ENCODE results near the gene SHC1. TPM values are rescaled to one million over a fixed set of nuclear protein-coding genes. Genes with fewer than 3 reads are reported as not detected.
"Not testable (repeated sequence)": the region's sequence is repeated elsewhere in the genome, so short reads cannot be mapped to it uniquely, and the experiment has no call there.

Gene SHC1
- total RNA-seq, 2 donors from 2014 or later = 95.3 to 108 TPM

DNA sequence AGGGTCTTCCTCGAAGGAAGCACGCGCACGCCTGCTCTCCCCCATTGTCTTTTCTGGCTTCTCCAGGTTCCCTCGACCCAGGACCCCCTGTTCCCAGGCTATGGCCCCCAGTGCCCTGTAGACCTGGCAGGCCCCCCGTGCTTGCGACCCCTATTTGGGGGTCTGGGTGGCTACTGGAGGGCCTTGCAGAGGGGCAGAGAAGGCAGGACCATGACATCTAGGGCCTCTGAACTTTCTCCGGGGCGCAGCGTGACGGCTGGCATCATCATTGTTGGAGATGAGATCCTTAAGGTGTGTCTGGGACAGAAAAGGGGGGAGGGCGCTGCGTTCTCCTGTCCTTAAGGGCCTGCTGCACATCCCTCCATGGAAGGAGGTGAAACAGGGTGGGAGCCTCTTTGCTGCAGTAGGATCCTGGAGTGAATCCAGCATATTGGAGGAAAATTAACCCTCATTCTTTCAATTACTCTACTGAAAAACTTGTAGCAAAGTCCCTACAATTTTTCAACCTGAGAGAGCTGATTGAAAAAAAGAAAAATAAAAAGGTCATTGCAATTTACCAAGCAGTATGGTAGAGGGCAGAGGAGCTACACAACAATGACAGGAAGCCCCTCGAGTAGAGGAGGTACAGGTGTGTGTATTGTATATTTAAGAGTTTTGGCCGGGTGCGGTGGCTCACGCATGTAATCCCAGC is 13.4 kb upstream of the SHC1 start:
- ATAC-seq = peak; percentile 15
- DNase-seq = no peak
- intact Hi-C loops (cut with DNase I, micrococcal nuclease) = no loop called here

DNA sequence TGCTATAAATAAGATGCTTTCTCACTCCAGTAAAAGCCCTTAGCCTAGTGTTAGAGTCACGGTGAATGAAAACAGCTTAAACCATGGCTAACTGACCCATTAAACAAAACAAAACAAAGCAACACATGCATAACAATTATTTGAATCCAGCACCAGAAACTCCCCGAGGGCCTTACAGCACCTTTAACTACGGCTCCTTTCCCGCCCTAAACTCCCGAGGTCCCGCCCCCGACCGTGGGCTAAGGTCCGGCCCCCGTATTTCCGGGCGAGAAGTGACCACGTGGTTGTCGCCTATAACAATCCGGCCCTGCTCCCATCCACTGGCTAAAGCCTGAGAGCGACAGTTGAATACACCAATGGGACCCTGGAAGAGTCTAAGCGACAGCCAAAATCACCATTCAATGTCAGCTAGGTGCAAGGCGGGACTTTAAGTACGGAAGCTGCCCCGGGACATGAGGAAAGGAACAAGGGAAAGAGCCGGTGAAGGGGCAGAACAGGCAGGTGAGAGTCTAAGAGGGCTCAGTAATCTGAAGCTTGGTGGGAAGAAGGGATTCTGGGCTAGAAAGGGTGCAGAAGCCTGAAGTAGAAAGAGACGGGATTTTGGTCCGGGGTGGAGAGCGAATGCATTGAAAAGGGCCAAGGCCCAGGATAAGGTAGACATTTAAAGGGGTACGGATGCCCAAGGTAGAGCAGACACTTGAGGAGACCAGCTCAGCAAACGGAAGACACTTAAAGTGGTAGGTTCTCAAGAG is 12.5 kb upstream of the SHC1 start, which contains the start of gene FLAD1:
TSS of gene FLAD1 (plus strand) at position 448 of the 752 bp plus-strand sequence. CDS start 351 bp downstream, outside the sequence.
- peak; percentile 95 to 98 for DNase-seq
- ATAC-seq = peak; percentile 99
- intact Hi-C loops (cut with DNase I, micrococcal nuclease) = no loop called here

DNA sequence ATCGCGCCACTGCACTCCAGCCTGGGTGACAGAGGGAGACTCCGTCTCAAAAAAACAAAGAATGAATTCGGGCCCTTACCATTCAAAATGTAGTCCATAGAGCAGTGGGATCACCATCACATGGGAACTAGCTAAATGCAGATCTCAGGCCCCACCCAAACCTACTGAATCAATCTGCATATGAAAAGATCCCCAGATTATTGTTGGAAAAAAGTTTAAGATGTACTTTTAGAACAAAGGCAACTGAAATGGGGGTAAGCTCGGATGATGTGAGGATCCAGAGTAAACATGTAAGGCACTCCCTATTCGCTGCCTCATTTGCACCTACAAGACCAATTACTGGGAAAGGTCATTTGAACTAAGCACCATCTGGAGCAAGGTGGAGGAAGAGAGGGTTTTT is 11.8 kb upstream of the SHC1 start:
- intact Hi-C loops (cut with DNase I, micrococcal nuclease) = no loop called here
- no peak for ATAC-seq
- DNase-seq = no peak

DNA sequence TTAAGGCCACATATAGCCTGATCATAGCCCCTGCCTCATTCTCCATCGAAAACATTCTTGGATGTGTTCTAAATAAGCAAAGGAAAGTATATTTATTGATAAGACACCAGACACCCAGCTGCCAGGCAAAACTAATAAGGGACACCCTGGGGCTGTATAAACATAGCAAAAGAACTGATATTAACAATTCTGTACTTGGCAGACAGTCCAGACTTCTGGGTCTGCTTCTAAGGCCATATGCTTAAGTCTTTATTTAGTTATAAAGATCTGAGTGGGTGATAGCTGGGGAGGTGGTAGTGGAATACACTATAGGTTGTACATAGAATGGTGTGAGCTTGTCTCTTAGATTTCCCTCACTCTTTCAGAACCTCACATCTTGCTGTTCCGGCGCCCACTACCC is 7.8 kb upstream of the SHC1 start:
- intact Hi-C loops (cut with DNase I, micrococcal nuclease) = no loop called here
- ATAC-seq = no peak
- no peak for DNase-seq

DNA sequence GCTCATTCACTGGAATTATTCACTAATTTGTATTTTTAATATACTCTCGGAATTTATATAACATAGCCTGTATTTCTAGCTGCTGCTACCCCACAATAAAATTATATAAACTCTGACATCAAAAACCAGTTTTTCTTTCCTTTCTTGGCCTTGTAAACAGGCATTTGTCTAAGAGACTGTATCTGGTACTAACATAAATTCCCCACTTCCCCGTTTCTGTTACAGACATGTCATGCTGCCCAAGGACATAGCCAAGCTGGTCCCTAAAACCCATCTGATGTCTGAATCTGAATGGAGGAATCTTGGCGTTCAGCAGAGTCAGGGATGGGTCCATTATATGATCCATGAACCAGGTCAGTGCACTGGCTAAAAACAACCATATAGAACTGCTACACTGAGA is 7.2 kb upstream of the SHC1 start:
- DNase-seq; intact Hi-C loops (cut with DNase I, micrococcal nuclease); ATAC-seq: not testable (repeated sequence)

DNA sequence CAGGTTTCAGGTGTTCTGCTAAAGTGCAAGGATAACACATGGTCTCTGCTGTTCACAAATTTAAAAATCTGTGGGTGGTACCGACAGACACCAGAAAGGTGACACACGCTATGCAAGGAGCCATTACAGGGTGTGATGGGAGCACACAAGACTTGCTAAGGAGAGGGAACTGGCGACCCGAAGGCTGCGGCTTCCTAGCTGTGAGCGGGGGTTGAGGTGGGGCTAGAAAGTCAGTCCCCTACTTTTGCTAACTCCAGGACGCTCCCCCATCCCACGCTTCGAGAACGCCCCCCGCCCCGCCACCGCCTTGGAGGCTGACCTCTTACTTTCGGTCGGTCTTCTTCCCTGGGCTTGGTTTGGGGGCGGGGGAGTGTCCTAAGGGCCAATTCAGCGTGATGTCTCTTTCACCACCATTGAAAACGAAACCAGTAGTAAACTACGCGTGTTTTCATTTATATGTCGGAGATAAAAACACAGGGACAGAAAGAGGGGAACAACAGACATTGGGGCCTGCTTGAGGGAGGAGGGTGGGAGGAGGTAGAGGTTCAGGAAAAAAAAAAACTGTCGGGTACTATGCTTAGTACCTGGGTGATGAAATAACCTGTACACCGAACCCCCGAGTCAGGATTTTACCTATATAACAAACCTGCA is 5.0 kb upstream of the SHC1 start:
- ATAC-seq (peak; percentile 14), DNase-seq (peak; percentile 82 to 84)
- intact Hi-C loops (cut with DNase I, micrococcal nuclease) = no loop called here

DNA sequence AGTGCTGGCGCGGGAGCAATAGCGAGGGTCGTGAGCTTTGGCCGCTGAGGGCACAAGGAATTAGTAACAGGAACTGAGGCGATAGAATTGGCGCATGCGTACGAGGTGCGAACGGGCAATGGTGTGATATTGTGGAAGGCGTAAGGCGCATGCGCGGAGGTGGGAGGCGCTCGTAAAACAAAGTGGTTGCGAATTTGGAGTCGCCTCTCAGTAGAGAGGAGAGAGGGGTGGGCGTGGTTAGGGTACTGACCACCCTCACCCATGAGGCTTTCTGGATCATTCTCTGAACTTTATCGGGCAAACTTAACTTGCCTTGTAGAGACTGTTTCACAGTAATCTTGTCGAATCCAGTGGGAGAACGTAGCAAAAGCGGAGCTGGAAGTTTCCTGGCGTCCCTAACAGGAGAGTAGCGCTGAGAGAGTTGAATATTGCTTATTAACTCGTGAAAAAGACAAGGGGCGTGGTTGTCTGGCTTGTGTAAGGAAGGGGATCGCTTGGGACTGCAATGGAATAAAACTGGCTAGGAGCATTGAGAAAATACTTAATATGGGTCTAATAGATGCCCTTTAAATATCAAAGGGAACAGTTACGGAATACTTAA is 4.4 kb upstream of the SHC1 start:
- intact Hi-C loops (cut with DNase I, micrococcal nuclease) = no loop called here
- ATAC-seq (peak; percentile 48), DNase-seq (peak; percentile 94 to 95)

DNA sequence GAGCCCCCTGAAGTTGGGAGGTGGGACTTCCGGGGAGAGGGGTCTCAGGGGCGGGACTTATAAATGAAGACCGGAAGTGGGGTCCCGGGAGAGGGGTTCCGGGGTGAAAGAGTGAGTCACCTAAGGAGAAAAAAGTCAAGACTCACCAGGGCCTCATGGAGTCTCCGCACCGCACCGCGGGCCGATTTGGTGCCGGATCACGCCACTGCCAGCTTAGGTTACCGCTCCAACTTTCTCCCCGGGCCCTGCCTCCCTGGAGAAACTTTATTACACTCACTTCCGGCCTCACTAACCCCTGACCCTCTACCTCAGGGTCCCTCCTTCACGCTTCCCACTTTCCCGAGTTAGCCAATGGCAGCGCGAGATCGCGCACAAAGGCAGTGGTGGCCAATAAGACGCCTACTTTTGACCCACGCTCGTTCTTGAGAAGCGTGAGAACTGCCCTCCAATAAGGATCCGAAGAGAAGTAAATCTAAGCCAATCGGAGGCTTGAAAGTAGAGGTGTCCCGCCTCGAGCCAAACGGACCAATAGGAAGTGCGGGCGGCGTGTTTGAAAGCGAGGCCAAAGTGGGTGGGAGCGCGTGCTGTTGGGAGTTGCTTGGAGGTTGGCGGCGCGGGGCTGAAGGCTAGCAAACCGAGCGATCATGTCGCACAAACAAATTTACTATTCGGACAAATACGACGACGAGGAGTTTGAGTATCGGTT is 3.7 kb upstream of the SHC1 start, which contains the start of gene CKS1B:
TSS of gene CKS1B (plus strand) at position 580 of the 706 bp plus-strand sequence. CDS start at position 645, 65 bp downstream.
- intact Hi-C loops (cut with DNase I, micrococcal nuclease) = no loop called here
- DNase-seq (peak; percentile 97 to 99), ATAC-seq (peak; percentile 78)

DNA sequence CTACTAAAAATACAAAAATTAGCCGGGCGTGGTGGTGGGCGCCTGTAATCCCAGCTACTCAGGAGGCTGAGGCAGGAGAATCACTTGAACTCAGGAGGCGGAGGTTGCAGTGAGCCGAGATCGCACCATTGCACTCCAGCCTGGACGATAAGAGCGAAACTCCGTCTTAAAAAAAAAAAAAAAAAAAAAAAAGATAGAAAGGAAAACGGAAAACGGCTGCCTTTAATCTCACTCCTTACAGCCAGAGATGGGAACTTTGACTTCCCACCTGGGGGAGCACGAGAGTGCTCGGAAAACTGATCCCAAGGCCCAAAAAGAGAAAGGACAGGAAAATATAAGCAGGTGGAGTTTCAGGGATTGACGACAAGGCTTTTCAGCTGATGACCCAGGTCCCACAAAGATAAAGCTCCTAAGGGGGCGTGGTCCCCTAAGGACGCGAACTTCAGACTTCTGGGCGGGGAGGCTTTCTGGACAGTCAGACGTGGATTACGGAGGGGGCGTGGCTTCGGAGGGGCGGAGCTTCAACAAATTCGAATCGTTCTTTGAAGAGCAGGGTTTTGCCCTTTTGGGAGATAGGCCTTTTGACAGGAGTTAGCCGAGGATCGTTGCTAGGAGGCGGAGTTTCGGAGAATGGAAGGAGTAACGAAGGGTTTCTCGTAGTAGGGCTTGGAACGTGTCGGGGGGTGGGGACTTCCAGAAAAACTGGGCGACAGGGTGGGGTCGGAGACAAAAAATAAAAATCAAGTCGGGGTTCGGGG is 3.0 kb upstream of the SHC1 start:
- intact Hi-C loops (cut with DNase I, micrococcal nuclease) = no loop called here
- peak; percentile 99 for DNase-seq
- peak; percentile 69 for ATAC-seq

DNA sequence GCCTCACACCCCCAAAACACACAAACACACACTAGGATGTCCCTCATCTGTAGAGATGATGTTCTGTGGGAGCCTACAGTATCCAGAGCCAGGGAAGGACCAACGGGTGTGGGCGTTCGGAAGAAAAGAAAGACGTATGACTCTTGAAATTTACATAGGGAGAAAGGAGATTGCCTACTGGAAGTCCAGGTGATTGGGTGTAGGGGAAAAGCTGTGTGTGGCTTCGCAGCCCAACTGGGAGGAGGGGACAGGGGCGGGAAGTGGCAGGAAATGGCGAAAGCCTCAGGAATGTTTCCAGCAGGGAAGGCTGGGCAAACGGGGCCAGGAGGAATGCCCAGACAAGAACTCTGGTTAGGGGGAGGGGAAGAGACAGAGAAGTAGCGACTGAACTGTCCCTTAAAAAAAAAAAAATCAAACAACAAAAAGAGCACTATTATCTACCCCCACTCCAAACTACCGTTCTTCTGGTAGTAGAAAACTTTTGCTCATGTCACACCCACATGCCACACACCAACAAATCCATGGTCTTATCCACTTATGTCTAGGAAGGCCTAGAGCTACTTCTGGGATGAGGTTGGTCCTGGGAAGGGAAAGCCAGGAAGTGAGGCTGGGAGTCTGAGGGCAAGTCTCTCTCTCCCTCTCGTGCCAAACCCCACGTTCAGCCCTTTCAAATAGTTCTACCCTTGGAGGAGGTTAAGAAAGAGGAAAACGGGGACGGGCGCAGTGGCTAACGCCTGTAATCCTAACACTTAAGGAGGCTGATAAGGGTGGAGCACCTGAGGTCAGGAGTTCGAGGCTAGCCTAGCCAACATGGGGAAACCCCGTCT is 2.2 kb upstream of the SHC1 start:
- DNase-seq (peak; percentile 49 to 81), ATAC-seq (peak; percentile 2)
- intact Hi-C loops (cut with DNase I, micrococcal nuclease) = no loop called here

DNA sequence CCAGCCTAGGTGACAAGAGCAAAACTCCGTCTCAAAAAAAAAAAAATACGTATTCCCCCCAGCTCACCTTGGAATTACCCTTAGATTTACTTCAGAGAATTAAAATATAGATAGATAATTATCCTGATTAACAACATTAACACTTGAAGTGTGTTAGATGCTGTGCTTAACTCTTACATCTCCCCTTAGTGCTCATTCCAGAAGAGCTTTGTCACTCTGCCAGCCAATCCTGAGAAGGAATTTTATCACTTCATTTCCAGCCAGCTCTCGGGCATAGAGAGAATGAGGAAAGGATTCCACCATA is 1.6 kb upstream of the SHC1 start:
- ATAC-seq (no peak), DNase-seq (no peak)
- intact Hi-C loops (cut with DNase I, micrococcal nuclease) = no loop called here

DNA sequence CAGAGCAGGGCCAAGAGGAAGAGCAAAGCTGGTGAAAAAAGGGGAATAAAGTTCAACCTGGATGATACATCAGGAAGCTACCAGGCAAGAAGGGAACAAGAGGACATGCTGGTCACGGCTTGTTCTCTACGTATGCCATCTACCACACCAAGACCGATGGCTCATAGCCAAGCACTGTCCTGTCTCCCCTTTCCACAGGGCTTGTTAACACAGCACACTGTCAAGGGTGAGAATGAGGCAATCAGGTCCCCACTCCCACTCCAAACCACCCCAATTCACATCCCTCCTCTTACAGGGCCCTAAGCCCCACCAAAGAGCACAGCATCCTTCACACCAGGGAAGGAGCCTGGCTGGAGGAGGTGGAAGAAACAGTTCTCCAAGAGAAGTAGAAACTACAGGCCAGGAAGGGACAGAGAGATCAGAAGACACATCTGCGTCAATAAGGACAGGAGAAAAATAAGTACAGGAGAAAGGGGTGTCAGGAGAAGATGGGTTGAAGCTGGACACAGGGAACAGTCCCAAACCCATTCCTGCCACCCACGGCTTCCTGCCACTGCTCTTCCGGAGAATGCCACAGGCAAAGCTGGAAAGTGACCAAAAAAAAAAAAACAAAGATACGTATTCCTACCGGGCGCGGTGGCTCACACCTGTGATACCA is 923 bp upstream of the SHC1 start:
- intact Hi-C loops (cut with DNase I, micrococcal nuclease) = no loop called here
- DNase-seq = peak in 1 of 2 donors; percentile 69
- no peak for ATAC-seq

DNA sequence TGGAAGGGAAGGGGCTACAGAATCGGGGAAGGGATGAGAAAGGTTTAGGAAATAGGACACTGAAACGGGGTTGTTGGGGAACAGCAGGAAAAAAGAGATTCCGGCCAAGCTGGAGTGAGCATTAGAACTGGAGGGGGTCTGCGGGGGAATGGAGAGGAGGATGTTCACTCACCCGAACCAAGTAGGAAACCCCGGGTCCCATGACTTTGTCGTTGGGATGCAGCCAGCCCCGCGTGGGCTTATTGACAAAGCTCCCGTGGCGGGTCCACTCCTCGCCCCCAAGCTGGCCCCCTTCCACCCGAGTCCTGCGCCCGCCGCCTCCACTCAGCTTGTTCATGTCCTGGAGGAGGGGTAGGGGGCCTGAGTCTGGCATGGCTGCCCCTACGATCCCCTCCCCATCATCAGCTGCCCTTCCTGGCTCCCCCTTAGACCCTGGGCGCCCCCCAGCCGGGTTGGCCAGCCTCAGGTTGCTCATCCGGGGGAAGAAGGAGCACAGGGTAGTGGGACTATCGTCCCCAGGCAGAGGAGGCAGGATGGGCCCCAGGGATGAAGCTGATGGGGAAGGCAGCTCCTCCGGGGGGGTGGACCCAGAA is 591 bp downstream of the SHC1 start:
- no peak for DNase-seq
- ATAC-seq = no peak
- intact Hi-C loops (cut with DNase I, micrococcal nuclease) = loop anchor here in 1 of 2 donors (10.0 kb wide), 1 partner anchor 45 kb away; no protein-coding TSS in a partner anchor

DNA sequence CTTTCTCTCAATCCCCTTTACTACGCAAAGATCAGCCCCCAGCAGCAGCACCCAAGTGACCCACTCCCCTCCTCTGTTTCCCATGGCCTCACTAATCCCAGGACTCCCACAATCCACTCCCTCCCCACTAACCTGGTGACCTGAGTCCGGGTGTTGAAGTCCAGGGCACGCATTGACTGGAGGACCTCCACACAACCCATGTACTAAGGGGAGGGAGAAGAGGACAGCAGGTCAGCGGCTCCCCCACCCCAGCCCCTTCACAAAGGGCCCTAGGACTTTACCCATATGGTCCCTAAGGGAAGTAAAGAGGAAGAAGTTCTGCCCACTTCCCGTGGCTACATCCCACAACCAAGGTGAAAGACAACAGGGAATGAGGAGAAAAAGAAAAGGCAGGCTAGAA is 1.3 kb downstream of the SHC1 start:
- intact Hi-C loops (cut with DNase I, micrococcal nuclease) = loop anchor here in 1 of 2 donors (10.0 kb wide), 1 partner anchor 46 kb away; no protein-coding TSS in a partner anchor
- DNase-seq (no peak), ATAC-seq (no peak)

DNA sequence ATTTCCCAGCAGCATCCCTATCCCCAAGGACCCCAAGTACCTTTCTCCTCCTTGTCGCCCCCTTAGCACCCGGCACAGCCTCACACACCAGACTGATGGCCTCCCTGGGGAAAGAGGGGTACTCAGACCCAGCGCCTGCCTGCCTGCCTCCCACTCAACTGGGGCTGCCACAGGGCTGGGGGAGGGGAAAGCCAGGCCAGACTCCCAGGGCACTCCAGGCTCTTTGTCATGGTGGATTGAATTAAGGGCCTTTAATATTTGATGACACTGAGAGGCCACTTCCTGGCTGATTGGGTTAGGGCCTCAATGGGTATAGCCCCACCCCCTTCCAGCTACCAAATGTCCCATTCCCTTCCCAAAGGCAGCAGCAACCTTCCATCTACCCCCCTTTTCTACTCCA is 1.8 kb downstream of the SHC1 start:
- DNase-seq (no peak), ATAC-seq (no peak)
- intact Hi-C loops (cut with DNase I, micrococcal nuclease) = loop anchor here in 1 of 2 donors (10.0 kb wide), 1 partner anchor 46 kb away; no protein-coding TSS in a partner anchor

DNA sequence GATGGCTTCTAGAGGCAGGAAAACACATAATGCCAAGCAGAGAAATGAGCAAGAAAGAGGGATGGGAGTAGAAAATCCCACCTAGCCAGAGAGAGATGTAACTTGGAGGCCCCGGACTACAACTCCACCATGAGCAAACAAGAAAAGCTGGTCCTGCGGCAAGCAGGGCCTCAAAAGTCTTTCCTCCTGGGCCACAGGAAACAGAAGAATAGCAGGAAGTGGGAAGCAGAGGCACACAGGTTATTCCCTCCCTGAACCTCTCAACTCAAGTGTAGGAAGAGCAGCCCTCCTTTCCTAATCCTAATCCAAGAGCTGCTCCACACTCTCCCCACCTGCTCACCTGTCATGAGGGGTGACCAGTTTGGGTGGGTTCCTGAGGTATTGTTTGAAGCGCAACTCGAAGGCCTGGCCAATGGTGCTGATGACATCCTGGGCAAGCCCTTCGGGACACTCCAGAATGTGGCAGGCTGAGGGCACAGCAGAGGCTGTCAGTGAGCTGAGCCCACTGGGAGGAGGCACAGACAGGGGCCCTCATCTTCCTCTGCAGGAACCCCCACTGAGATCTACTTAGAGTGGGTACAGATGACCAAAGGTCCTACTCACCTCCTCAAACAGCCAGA is 3.1 kb downstream of the SHC1 start:
- intact Hi-C loops (cut with DNase I, micrococcal nuclease) = loop anchor here in 1 of 2 donors (10.0 kb wide), 1 partner anchor 47 kb away; no protein-coding TSS in a partner anchor
- DNase-seq (no peak), ATAC-seq (no peak)

Measured in left colon (tissue), 2 donors.